ENCODE data around the gene SYNGAP1. TPM values are rescaled to one million over a fixed set of nuclear protein-coding genes. Genes with fewer than 3 reads are reported as not detected.
A peak's percentile ranks its signal among the peaks of the same experiment; 100 is the strongest.

SYNGAP1 gene
- polyA plus RNA-seq, 3 donors = 31.5 to 40.8 (median 37.8) TPM

- no peak for DNase-seq
Measured at GRCh38 chr6:33437666-33438065, 17.8 kb downstream of the SYNGAP1 start.

GRCh38 chr6:33438978-33439594 lies 19.2 kb downstream of the SYNGAP1 start:
- no peak for DNase-seq

- no peak for DNase-seq
Measured at GRCh38 chr6:33439956-33440648, 20.2 kb downstream of the SYNGAP1 start.

GRCh38 chr6:33440649-33441309 lies 20.9 kb downstream of the SYNGAP1 start:
- DNase-seq = no peak

- no peak for DNase-seq
Measured at GRCh38 chr6:33441457-33441856, 21.6 kb downstream of the SYNGAP1 start.

- no peak for DNase-seq
Measured at GRCh38 chr6:33442283-33442682, 22.4 kb downstream of the SYNGAP1 start.

- DNase-seq = no peak
Measured at GRCh38 chr6:33443025-33443424, 23.2 kb downstream of the SYNGAP1 start.

GRCh38 chr6:33443619-33444504 lies 24.0 kb downstream of the SYNGAP1 start:
- DNase-seq = no peak

- DNase-seq = no peak
Measured at GRCh38 chr6:33445119-33445603, 25.3 kb downstream of the SYNGAP1 start.

- DNase-seq = no peak
Measured at GRCh38 chr6:33446356-33446755, 26.5 kb downstream of the SYNGAP1 start.

- no peak for DNase-seq
Measured at GRCh38 chr6:33450434-33450833, 30.6 kb downstream of the SYNGAP1 start.

GRCh38 chr6:33451606-33452005 lies 31.7 kb downstream of the SYNGAP1 start:
- no peak for DNase-seq

GRCh38 chr6:33452496-33452895 lies 32.6 kb downstream of the SYNGAP1 start:
- DNase-seq = no peak

GRCh38 chr6:33453393-33454008 lies 33.6 kb downstream of the SYNGAP1 start:
- DNase-seq = no peak

GRCh38 chr6:33454009-33454946 lies 34.4 kb downstream of the SYNGAP1 start, which contains the start of gene ZBTB9:
Gene ZBTB9, plus strand, starts transcription at chr6:33454576. Its CDS starts 525 bp downstream, at chr6:33455101.
- peak; percentile 96 for DNase-seq

GRCh38 chr6:33455051-33455450 lies 35.2 kb downstream of the SYNGAP1 start:
- DNase-seq = no peak

- DNase-seq = no peak
Measured at GRCh38 chr6:33456156-33456555, 36.3 kb downstream of the SYNGAP1 start.

- DNase-seq = no peak
Measured at GRCh38 chr6:33458676-33459075, 38.8 kb downstream of the SYNGAP1 start.

- DNase-seq = no peak
Measured at GRCh38 chr6:33459226-33459625, 39.4 kb downstream of the SYNGAP1 start.

- DNase-seq = no peak
Measured at GRCh38 chr6:33466075-33466735, 46.3 kb downstream of the SYNGAP1 start.
